Stimulated activated naive CD8-positive, alpha-beta T cell treated with anti-CD3 and anti-CD28 coated beads, Interleukin-15, Interleukin-2, amounts not matched to agents 100 ng/mL and 50 ng/mL, for 24 hours (primary cell): ENCODE data around the gene CAPN3.
"Not testable (repeated sequence)": the region's sequence is repeated elsewhere in the genome, so short reads cannot be mapped to it uniquely, and the experiment has no call there.

ENCODE experiments used
- H3K27ac Mint-ChIP-seq: one replicate; pipeline ENCODE4 v1.8.0; 2021; ENCODE audit warnings: mild to moderate bottlenecking, mixed read lengths
- H3K27me3 Mint-ChIP-seq: one replicate; pipeline ENCODE4 v1.8.0; 2021; ENCODE audit warnings: mixed read lengths
- H3K36me3 Mint-ChIP-seq: one replicate; pipeline ENCODE4 v1.8.0; 2021; ENCODE audit warnings: low read depth, mixed read lengths
- H3K4me1 Mint-ChIP-seq: one replicate; pipeline ENCODE4 v1.8.0; 2021; ENCODE audit warnings: low read depth, mixed read lengths
- H3K4me3 Mint-ChIP-seq: one replicate; pipeline ENCODE4 v1.8.0; 2021; ENCODE audit warnings: mild to moderate bottlenecking, mixed read lengths
- H3K9me3 Mint-ChIP-seq: one replicate; pipeline ENCODE4 v1.8.0; 2021; ENCODE audit warnings: mixed read lengths

CAPN3 gene

GRCh38 chr15:42359249-42359648 is at the start of gene CAPN3:
Gene CAPN3 (plus strand): TSS chr15:42359501. CDS start chr15:42359806, 305 bp downstream.
- Mint-ChIP-seq H3K4me1 (no peaks in the 10 kb centered on the region), H3K36me3 (no peaks in the 10 kb centered on the region), H3K4me3 (no peak within 1 kb of the TSS), H3K9me3 (no peaks in the 10 kb centered on the region), H3K27me3 (no peaks in the 10 kb centered on the region), H3K27ac (no peak within 1 kb of the TSS)

- Mint-ChIP-seq H3K27me3 (no peaks in the 10 kb centered on the region), H3K9me3 (no peaks in the 10 kb centered on the region), H3K4me1 (peaks cover 3% of the 10 kb centered on the region), H3K36me3 (peaks cover 36% of the 10 kb centered on the region), H3K4me3 (no peak overlapping the region), H3K27ac (no peak overlapping the region)
These were observed 45.8 kb upstream of the CAPN3 start for GRCh38 chr15:42313463-42313862.

- Mint-ChIP-seq H3K4me1 (peaks cover 3% of the 10 kb centered on the region), H3K4me3 (no peak overlapping the region), H3K9me3 (no peaks in the 10 kb centered on the region), H3K27ac (no peak overlapping the region), H3K27me3 (no peaks in the 10 kb centered on the region), H3K36me3 (peaks cover 34% of the 10 kb centered on the region)
These were observed 44.5 kb upstream of the CAPN3 start for GRCh38 chr15:42314818-42315217.

- H3K27ac Mint-ChIP-seq, result no peak overlapping the region
These were observed 43.8 kb upstream of the CAPN3 start for GRCh38 chr15:42315521-42315920.

GRCh38 chr15:42316282-42316805 is 43.0 kb upstream of the CAPN3 start:
- H3K4me3 Mint-ChIP-seq, H3K9me3 Mint-ChIP-seq, H3K27me3 Mint-ChIP-seq, H3K27ac Mint-ChIP-seq, H3K4me1 Mint-ChIP-seq: not testable (repeated sequence)
- H3K36me3 Mint-ChIP-seq, result peaks cover 22% of the 10 kb centered on the region

More at GRCh38 chr15:42315521-42315920, 43.8 kb upstream of the CAPN3 start:
- Mint-ChIP-seq H3K27me3 (no peaks in the 10 kb centered on the region), H3K4me3 (no peak overlapping the region), H3K9me3 (no peaks in the 10 kb centered on the region), H3K4me1 (peaks cover 3% of the 10 kb centered on the region), H3K36me3 (peaks cover 27% of the 10 kb centered on the region)

GRCh38 chr15:42319206-42319605 is 40.1 kb upstream of the CAPN3 start:
- Mint-ChIP-seq H3K4me1 (peaks cover 3% of the 10 kb centered on the region), H3K27ac (no peak overlapping the region), H3K36me3 (peaks cover 28% of the 10 kb centered on the region), H3K27me3 (no peaks in the 10 kb centered on the region), H3K9me3 (no peaks in the 10 kb centered on the region), H3K4me3 (no peak overlapping the region)

GRCh38 chr15:42324308-42324707 is 35.0 kb upstream of the CAPN3 start:
- H3K36me3 Mint-ChIP-seq, result peaks cover 55% of the 10 kb centered on the region
- no peak overlapping the region for H3K27ac Mint-ChIP-seq
- no peaks in the 10 kb centered on the region for H3K9me3 Mint-ChIP-seq
- H3K27me3 Mint-ChIP-seq, result no peaks in the 10 kb centered on the region
- no peak overlapping the region for H3K4me3 Mint-ChIP-seq
- no peaks in the 10 kb centered on the region for H3K4me1 Mint-ChIP-seq

GRCh38 chr15:42329161-42329560 is 30.1 kb upstream of the CAPN3 start:
- Mint-ChIP-seq H3K36me3 (peaks cover 46% of the 10 kb centered on the region), H3K4me3 (no peak overlapping the region), H3K9me3 (no peaks in the 10 kb centered on the region), H3K27me3 (no peaks in the 10 kb centered on the region), H3K27ac (no peak overlapping the region), H3K4me1 (no peaks in the 10 kb centered on the region)

GRCh38 chr15:42329992-42330391 is 29.3 kb upstream of the CAPN3 start:
- Mint-ChIP-seq H3K36me3 (peaks cover 46% of the 10 kb centered on the region), H3K9me3 (no peaks in the 10 kb centered on the region), H3K4me1 (no peaks in the 10 kb centered on the region), H3K4me3 (no peak overlapping the region), H3K27ac (no peak overlapping the region), H3K27me3 (no peaks in the 10 kb centered on the region)

GRCh38 chr15:42331235-42331634 is 28.1 kb upstream of the CAPN3 start:
- Mint-ChIP-seq H3K36me3 (peaks cover 54% of the 10 kb centered on the region), H3K27me3 (no peaks in the 10 kb centered on the region), H3K27ac (no peak overlapping the region), H3K9me3 (peaks cover 6% of the 10 kb centered on the region), H3K4me3 (no peak overlapping the region), H3K4me1 (no peaks in the 10 kb centered on the region)

GRCh38 chr15:42332331-42332730 is 27.0 kb upstream of the CAPN3 start:
- no peaks in the 10 kb centered on the region for H3K27me3 Mint-ChIP-seq
- H3K9me3 Mint-ChIP-seq, result peaks cover 6% of the 10 kb centered on the region
- H3K36me3 Mint-ChIP-seq, result peaks cover 48% of the 10 kb centered on the region
- H3K27ac Mint-ChIP-seq, result no peak overlapping the region
- H3K4me1 Mint-ChIP-seq, result no peaks in the 10 kb centered on the region
- no peak overlapping the region for H3K4me3 Mint-ChIP-seq

- no peak overlapping the region for H3K27ac Mint-ChIP-seq
- H3K36me3 Mint-ChIP-seq, result peaks cover 32% of the 10 kb centered on the region
- peaks cover 6% of the 10 kb centered on the region for H3K9me3 Mint-ChIP-seq
- no peaks in the 10 kb centered on the region for H3K27me3 Mint-ChIP-seq
- H3K4me3 Mint-ChIP-seq, result no peak overlapping the region
- no peaks in the 10 kb centered on the region for H3K4me1 Mint-ChIP-seq
These were observed 24.2 kb upstream of the CAPN3 start for GRCh38 chr15:42335074-42335473.

- not testable (repeated sequence) for H3K4me3 Mint-ChIP-seq, H3K27me3 Mint-ChIP-seq, H3K27ac Mint-ChIP-seq, H3K4me1 Mint-ChIP-seq, H3K9me3 Mint-ChIP-seq
- H3K36me3 Mint-ChIP-seq, result peaks cover 22% of the 10 kb centered on the region
These were observed 22.7 kb upstream of the CAPN3 start for GRCh38 chr15:42336650-42337049.

GRCh38 chr15:42337104-42337503 is 22.2 kb upstream of the CAPN3 start:
- peaks cover 22% of the 10 kb centered on the region for H3K36me3 Mint-ChIP-seq
- H3K9me3 Mint-ChIP-seq, H3K27me3 Mint-ChIP-seq, H3K4me1 Mint-ChIP-seq, H3K4me3 Mint-ChIP-seq, H3K27ac Mint-ChIP-seq: not testable (repeated sequence)

GRCh38 chr15:42338500-42338899 is 20.8 kb upstream of the CAPN3 start:
- H3K4me3 Mint-ChIP-seq, result no peak overlapping the region
- H3K27ac Mint-ChIP-seq, result no peak overlapping the region
- no peaks in the 10 kb centered on the region for H3K4me1 Mint-ChIP-seq
- H3K27me3 Mint-ChIP-seq, result no peaks in the 10 kb centered on the region
- H3K36me3 Mint-ChIP-seq, result peaks cover 16% of the 10 kb centered on the region
- peaks cover 6% of the 10 kb centered on the region for H3K9me3 Mint-ChIP-seq

GRCh38 chr15:42343596-42344232 is 15.6 kb upstream of the CAPN3 start:
- no peaks in the 10 kb centered on the region for H3K4me1 Mint-ChIP-seq

More at GRCh38 chr15:42343596-42344232, 15.6 kb upstream of the CAPN3 start:
- Mint-ChIP-seq H3K27ac (no peak overlapping the region), H3K4me3 (no peak overlapping the region), H3K36me3 (peaks cover 4% of the 10 kb centered on the region), H3K27me3 (no peaks in the 10 kb centered on the region), H3K9me3 (no peaks in the 10 kb centered on the region)
